GM21528 (cell line): Measurements from ENCODE around the gene ABCD1.

Experiments
- ATAC-seq: cut with Tn5 transposase; IDR thresholded peaks from one replicate; pipeline ENCODE4 v1.9.1; 2021; ENCODE audit warnings: mild to moderate bottlenecking, moderate library complexity; ENCODE audit not compliant: unreplicated experiment, low FRiP score

Gene ABCD1

DNA sequence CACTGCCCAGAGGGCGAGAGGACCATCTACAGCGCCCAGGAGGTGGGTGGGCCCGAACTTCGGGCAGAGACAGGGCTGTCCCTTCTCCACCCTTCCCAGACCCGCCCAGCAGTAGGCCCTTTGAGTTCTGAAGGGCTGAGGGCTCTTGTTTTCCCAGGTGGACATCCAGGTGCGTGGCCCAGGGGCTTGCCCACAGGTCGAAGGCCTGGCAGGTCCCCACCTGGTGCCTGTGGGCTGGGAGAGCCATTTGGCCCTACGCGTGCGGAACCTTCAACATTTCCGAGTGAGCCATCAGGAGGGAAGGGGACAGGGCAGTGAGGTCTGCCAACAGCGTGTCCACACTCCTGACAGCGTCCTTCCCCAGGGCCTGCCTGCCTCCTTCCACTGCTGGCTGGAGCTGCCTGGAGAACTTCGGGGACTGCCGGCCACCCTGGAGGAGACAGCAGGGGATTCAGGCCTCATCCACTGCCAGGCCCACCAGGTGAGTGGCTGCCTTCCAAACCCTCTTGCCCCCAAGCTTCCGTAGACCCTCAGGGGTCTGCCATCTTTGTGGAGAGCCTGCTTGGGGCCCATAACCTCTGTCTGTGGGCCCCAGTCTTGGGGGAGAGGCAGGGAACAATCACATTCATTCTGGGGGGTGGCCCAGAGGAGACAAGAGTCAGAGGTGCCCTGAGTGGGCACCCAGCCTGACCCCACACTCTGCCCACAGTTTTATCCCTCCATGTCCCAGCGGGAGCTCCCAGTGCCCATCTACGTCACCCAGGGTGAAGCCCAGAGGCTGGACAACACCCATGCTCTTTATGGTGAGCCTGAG lies 46.2 kb downstream of the ABCD1 start:
- no peak for ATAC-seq

DNA sequence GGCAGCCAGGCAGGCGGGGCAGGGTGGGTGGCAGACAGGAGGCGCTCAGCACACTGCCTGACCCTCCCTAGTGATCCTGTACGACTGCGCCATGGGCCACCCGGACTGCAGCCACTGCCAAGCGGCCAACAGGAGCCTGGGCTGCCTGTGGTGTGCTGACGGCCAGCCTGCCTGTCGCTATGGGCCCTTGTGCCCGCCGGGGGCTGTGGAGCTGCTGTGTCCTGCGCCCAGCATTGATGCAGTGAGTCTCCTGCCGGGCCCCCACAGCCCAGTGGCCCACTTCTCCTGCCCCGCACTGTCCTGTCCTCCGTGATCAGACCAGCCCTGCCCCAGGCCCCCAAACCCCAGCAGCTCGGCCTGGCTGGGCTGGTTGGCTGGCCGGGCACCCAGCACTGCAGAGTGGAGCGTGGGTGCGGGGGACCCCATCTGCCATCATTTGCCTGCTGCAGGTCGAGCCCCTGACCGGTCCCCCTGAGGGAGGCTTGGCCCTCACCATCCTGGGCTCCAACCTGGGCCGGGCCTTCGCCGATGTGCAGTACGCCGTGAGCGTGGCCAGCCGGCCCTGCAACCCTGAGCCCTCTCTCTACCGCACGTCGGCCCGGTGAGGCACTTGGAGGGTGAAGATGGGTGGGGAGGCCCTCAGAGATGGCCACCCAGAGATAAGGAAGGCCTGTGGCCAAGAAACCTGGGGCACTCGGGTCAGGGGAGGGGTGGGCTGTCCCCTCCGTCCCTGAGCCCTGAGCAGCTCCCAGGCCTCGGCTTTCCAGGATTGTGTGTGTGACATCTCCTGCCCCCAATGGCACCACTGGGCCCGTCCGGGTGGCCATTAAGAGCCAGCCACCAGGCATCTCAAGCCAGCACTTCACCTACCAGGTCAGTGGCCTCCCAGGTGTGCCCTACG lies 47.0 kb downstream of the ABCD1 start:
- no peak for ATAC-seq

DNA sequence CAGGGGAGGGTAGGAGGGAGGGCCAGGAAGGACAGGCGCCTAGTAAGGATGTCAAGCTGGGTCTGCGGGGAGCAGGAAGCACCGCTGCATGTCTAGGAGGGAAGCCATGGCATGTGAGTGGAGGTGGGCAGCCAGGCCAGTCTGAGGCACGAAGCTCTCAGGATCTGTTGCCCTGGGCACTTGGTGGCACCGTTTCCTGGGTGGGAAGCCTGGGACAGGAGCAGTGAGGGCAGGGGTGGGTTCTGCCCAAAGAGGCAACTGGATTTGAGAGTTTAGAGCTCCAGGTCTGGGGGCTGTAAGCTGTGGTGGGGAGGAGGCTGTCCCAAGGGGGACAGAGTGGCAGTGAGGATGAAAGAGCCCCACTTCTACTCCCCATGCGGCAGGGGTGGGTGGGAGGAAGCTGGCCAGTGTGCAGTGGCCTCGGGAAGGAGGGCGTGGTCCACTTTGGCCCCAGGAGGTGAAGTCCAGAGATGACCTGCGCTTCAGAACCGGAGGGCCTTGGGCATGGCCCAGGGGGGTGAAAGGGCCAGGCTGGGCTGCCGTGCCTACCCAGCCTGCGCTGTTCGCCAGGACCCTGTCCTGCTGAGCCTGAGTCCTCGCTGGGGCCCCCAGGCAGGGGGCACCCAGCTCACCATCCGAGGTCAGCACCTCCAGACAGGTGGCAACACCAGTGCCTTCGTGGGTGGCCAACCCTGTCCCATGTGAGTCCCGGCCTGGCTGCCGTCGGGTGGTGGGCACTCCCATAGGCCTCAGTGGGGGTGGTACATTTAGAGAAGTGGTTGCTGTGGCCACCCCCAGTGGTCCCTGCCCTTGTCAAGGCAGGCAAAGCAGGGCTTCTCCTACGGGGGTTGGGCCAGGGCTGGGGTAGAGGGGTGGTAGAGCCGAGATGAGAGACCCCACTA lies 47.9 kb downstream of the ABCD1 start:
- no peak for ATAC-seq

DNA sequence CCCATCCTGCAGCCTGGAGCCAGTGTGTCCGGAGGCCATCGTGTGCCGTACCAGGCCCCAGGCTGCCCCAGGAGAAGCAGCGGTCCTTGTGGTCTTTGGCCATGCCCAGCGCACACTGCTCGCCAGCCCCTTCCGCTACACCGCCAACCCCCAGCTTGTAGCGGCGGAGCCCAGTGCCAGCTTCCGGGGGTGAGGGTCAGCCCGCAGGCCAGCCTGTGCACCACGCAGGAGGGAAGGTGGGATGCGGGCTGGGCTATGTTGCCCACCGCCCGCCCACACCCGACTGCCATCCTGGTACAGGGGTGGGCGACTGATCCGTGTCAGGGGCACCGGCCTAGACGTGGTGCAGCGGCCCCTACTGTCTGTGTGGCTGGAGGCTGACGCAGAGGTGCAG lies 48.6 kb downstream of the ABCD1 start:
- no peak for ATAC-seq

DNA sequence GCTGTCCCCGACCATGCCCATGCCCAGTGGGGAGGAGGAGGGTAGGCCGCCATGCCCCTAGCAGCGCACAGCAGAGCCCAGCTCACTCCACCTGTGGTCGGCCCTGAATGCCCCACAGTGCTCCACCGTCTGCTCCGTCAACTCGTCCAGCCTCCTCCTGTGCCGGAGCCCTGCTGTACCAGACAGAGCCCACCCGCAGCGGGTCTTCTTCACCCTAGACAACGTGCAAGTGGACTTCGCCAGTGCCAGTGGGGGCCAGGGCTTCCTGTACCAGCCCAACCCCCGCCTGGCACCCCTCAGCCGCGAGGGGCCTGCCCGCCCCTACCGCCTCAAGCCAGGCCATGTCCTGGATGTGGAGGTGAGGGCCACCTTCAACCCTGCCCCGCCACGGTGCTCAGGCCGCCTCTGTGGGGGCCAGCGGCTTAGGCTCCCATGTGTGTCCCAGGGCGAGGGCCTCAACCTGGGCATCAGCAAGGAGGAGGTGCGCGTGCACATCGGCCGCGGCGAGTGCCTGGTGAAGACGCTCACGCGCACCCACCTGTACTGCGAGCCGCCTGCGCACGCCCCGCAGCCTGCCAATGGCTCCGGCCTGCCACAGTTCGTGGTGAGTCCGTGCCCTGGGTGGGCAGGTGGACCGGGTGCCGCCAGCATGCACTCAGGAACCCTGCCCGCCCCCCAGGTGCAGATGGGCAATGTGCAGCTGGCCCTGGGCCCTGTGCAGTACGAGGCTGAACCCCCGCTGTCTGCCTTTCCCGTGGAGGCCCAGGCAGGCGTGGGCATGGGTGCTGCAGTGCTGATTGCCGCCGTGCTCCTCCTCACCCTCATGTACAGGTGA lies 49.3 kb downstream of the ABCD1 start:
- ATAC-seq, result no peak

DNA sequence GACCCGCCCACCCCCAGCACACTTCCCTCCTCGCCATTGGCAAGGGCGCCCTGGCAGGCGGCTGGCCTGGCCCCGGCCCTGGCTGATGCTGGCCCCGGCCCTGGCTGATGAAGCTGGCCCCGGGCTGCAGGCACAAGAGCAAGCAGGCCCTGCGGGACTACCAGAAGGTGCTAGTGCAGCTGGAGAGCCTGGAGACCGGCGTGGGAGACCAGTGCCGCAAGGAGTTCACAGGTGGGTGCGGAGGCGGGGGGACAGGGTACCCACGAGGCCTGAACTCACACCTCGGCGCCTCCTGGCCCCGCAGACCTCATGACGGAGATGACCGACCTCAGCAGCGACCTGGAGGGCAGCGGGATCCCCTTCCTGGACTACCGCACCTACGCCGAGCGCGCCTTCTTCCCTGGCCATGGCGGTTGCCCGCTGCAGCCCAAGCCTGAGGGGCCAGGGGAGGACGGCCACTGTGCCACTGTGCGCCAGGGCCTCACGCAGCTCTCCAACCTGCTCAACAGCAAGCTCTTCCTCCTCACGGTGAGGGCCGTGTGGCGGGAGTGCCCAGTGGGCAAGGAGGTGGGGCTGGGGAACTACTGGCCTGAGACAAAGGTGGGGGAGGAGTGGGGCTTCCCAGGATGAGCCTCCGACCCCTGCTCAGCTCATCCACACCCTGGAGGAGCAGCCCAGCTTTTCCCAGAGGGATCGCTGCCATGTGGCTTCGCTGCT lies 50.1 kb downstream of the ABCD1 start:
- ATAC-seq, result no peak

DNA sequence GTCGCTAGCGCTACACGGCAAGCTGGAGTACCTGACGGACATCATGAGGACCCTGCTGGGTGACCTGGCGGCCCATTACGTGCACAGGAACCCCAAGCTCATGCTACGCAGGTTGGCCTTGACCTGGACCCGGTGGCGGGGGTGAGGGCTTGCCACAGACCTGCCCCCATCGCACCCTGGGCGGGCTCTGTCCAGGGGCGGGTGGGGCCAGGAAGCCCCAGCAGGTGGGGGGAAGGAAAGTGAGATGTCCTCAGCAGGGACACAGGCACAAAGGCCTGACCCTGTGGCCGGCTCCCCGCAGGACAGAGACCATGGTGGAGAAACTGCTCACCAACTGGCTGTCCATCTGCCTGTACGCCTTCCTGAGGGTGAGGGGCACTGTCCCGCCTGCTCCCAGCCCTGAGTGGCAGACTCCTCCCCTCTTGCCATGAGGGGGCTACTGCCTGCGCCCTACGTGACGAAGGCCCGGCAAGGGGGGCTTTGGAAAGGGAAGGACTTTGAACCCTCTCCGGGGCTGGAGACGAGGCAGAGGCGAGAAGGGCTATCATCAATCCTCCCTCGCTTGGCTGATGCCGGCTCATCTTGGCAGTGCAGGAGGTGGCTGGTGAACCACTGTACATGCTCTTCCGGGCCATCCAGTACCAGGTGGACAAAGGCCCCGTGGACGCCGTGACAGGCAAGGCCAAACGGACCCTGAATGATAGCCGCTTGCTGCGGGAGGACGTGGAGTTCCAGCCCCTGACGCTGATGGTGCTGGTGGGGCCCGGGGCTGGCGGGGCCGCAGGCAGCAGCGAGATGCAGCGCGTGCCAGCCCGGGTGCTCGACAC lies 50.9 kb downstream of the ABCD1 start:
- no peak for ATAC-seq

DNA sequence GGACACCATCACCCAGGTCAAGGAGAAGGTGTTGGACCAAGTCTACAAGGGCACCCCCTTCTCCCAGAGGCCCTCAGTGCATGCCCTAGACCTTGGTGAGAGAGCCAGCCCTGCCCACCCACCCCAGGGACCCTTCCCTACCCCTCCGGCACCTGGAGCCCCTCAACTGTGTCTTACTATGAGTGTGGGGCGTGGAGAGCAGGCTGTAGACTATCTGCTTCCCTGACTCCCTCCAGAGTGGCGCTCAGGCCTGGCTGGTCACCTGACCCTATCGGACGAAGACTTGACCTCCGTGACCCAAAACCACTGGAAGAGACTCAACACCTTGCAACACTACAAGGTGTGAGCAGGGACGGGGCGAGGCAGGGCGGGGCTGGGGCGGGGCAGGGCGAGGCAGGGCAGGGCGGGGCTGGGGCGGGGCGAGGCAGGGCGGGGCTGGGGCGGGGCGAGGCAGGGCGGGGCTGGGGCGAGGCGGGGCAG lies 51.5 kb downstream of the ABCD1 start:
- ATAC-seq, result no peak

DNA sequence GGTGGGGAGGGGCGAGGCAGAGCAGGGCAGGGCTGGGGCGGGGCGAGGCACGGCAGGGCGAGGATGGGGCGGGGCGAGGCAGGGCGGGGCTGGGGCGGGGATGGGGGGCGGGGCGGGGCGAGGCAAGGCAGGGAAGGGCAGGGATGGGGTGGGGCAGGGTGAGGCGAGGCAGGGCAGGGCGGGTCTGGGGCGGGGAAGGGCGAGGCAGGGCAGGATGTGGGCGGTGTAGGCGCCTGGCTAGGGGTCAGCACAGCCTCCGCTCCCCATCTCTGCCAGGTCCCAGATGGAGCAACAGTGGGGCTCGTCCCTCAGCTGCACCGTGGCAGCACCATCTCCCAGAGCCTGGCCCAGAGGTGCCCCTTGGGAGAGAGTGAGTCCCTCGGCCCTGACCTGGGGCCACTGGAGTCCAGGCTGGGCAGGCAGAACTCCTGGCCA lies 52.0 kb downstream of the ABCD1 start:
- ATAC-seq, result no peak

DNA sequence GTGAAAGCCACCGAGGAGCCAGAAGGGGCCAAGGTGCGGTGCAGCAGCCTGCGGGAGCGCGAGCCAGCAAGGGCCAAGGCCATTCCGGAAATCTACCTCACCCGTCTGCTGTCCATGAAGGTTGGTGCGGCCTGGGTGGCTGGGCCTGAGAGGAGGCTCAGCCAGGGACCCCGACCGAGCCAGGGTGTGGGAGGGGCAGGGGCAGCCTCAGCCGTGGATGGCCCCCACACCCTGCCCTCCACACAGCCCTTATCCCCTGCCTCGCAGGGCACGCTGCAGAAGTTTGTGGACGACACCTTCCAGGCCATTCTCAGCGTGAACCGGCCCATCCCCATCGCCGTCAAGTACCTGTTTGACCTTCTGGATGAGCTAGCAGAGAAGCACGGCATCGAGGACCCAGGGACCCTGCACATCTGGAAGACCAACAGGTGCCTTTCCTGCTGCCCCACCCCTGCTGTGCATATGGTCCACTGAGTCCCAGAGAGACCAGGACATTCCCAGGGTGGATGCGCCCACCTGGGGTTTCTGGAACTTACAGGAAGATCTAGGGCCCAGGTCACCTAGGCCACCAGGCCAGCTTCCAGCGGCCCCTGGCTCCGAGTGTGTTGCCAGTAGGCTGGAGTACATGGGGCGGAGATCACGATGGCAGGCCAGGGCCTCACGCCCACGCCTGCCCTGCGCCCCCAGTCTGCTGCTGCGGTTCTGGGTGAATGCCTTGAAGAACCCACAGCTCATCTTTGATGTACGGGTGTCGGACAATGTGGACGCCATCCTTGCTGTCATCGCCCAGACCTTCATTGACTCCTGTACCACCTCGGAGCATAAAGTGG lies 52.8 kb downstream of the ABCD1 start:
- no peak for ATAC-seq

DNA sequence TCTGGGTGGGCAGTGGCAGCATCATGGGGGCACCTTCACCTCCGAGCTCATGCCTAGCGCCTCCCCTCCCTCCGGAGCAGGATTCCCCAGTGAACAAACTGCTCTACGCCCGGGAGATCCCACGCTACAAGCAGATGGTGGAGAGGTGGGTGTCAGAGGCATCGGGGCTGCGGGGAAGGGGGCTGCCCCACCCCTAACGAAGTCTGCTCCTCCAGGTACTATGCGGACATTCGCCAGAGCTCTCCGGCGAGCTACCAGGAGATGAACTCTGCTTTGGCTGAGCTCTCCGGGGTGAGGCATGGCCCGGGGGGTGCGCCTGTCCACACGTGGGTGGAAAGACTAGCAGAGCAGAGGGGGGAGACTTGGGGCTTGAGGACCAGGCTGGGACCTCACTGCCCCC lies 53.5 kb downstream of the ABCD1 start:
- no peak for ATAC-seq

DNA sequence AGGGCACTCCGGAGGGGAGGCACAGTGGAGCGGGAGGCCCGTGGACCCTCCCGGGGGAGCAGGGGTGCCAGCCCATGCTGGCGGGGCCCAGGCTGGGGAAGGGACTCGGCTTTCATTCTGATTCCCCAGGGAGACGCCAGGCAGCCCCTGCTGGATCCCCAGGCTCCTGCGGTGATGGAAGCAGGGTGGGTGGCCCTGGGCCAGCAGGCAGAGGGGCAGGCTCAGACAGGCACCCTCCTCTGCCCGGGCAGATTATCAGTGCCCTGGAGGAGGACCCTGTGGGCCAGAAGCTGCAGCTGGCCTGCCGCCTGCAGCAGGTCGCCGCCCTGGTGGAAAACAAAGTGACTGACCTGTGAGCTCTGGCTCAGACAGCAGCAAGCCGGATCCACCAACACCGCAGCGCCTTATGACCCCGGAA lies 54.0 kb downstream of the ABCD1 start:
- no peak for ATAC-seq

DNA sequence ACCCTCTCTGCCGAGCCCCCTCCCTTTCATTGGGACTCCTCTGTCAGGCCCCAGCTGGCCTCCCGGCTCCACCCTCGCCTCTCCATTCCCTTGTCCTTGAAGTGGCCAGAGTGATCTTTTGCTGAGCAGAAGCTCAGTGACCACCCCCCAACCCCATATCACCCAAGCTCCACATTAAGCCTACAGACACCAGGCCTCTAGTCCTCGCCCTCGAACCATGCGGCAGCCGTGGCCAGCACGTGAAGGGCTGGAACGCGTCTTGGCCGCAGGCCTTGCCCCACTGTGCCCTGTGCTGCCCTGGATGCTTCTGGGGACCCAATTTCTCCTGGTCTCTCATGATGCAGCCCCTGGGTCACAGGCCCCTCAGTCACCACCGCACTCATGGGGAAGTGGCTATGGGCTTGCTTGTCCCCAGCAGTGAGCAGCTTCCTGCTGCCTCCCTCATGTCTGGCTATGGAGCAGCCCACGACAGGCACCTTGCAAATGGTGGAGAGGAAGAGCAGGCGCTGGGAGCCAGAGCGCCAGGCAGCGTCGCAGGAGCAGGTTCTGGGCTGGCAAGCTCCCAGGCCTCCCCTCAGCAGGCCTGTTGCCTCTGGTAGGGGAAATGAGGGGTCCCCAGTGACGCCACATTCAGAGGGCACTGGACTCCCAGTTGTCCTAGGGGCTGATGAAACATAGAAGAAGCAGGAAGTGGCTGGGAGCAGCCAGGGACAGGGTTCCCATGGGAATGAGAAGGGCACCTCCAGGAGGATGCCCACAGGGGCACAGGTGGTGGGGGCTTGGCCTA lies 55.4 kb downstream of the ABCD1 start:
- no peak for ATAC-seq

DNA sequence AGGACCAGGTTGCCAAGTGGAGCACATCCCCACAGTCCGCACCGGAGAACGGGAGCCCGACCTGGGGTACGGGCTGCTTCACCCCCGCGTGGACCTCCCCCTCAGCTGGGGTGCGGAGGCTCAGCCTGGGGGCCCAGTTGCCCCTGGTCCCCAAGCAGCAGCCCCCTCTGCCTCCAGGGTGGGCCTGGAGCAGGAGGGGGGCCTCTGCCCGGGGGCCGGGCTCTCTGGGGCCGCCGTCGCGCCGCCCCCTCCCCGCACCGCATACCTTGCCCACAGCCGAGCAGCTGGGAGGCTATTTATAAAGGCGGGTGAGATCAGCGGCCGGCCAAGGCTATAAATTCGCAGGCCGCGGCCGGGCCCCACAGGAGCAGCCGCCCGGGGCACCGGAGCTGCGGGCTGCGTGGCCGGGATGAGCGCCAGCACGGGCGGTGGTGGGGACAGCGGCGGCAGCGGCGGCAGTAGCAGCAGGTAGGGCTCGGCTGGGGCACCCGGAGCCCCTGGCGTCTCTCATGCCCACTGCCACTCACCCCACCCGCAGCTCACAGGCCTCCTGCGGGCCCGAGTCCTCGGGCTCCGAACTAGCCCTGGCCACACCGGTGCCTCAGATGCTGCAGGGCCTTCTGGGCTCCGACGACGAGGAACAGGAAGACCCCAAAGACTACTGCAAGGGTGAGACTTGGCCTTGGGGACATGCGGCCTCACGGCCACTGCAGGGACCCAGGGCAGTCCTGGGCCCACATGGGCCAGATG lies 56.2 kb downstream of the ABCD1 start, which contains the start of gene SRPK3:
TSS of gene SRPK3 (plus strand) at position 364 of the 750 bp plus-strand sequence. CDS start at position 410, 46 bp downstream.
- no peak for ATAC-seq

DNA sequence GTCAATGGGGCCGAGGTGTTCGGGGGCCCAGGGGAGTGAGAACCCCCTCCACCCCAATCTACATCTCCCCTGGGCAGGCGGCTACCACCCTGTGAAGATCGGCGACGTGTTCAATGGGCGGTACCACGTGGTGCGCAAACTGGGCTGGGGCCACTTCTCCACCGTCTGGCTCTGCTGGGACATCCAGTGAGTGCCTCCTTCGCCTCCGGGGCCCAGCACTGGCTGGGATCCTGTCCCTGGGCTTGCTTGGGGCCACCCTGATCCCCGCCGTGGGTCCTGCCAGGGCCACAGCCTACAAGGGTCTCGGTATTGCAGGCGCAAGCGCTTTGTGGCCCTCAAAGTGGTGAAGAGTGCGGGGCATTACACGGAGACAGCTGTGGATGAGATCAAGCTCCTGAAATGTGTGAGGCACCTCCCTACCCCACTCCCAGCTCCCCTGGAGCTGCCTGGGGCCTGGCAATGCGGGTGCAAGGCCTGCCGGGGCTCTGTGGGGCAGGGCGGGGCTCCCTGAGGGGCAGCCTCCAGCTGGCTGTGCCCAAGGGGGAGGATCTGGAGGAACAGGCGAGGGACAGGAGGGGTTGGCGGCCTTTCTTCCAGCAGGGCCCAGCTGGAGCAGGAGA lies 56.9 kb downstream of the ABCD1 start:
- ATAC-seq, result no peak
